GM23338 (cell line): Measurements from ENCODE around the gene CXXC5. TPM values are rescaled to one million over a fixed set of nuclear protein-coding genes. Genes with fewer than 3 reads are reported as not detected.

Experiments
- ATAC-seq: fragments of 200-7000 bp; cut with Tn5 transposase; 3 replicates; pipeline ENCODE4 v1.9.1; 2020
- DNase-seq: peaks from one replicate; pipeline ENCODE4 v3.0.0-alpha.2; 2015; ENCODE audit warnings: low spot score
- H2AFZ ChIP-seq: fragments of 200-600 bp; sonication (generic); 2 replicates; pipeline ENCODE4 v1.8.0; 2016; ENCODE audit warnings: antibody characterized with exemption, mild to moderate bottlenecking, moderate library complexity
- H3F3A ChIP-seq: fragments of 200-600 bp; sonication (generic); replicated peaks from 2 replicates; pipeline ENCODE4 v1.8.0; 2017; ENCODE audit warnings: antibody characterized with exemption, mixed run types, low read depth
- H3K27ac ChIP-seq: fragments of 200-600 bp; sonication (generic); 2 replicates; pipeline ENCODE4 v1.6.1; 2016; ENCODE audit warnings: low read depth
- H3K27me3 ChIP-seq: fragments of 200-600 bp; sonication (generic); 2 replicates; pipeline ENCODE4 v1.8.0; 2016; ENCODE audit warnings: mild to moderate bottlenecking, mixed run types, moderate library complexity; ENCODE audit not compliant: insufficient read depth
- H3K36me3 ChIP-seq: fragments of 200-600 bp; sonication (generic); 2 replicates; pipeline ENCODE4 v1.8.0; 2016; ENCODE audit warnings: mild to moderate bottlenecking; ENCODE audit not compliant: insufficient read depth
- H3K4me1 ChIP-seq: fragments of 200-600 bp; sonication (generic); 2 replicates; pipeline ENCODE4 v1.8.0; 2016; ENCODE audit warnings: mild to moderate bottlenecking, moderate library complexity; ENCODE audit not compliant: insufficient read depth
- H3K4me2 ChIP-seq: fragments of 200-600 bp; sonication (generic); 2 replicates; pipeline ENCODE4 v1.7.1; 2017; ENCODE audit warnings: mixed run types
- H3K4me3 ChIP-seq: fragments of 200-600 bp; sonication (generic); 2 replicates; pipeline ENCODE4 v1.6.1; 2016; ENCODE audit warnings: mixed run types
- H3K79me2 ChIP-seq: fragments of 200-600 bp; sonication (generic); replicated peaks from 2 replicates; pipeline ENCODE4 v1.8.0; 2017; ENCODE audit warnings: mild to moderate bottlenecking; ENCODE audit not compliant: insufficient read depth
- H3K9me2 ChIP-seq: fragments of 200-600 bp; sonication (generic); 2 replicates; pipeline ENCODE4 v1.8.0; 2017; ENCODE audit not compliant: insufficient read depth
- H4K20me1 ChIP-seq: fragments of 200-600 bp; sonication (generic); replicated peaks from 2 replicates; pipeline ENCODE4 v1.8.0; 2017; ENCODE audit warnings: mild to moderate bottlenecking; ENCODE audit not compliant: insufficient read depth
- H3K27ac Mint-ChIP-seq: 2 replicates; pipeline ENCODE4 v1.8.0; 2020; ENCODE audit warnings: inconsistent platforms, mild to moderate bottlenecking, moderate library complexity, mixed read lengths
- H3K27me3 Mint-ChIP-seq: 3 replicates; pipeline ENCODE4 v1.8.0; 2022; ENCODE audit warnings: low read depth, mild to moderate bottlenecking, moderate library complexity, mixed read lengths, inconsistent platforms; ENCODE audit not compliant: insufficient read depth, poor library complexity
- H3K36me3 Mint-ChIP-seq: 3 replicates; pipeline ENCODE4 v1.8.0; 2021; ENCODE audit warnings: low read depth, mild to moderate bottlenecking, inconsistent platforms, moderate library complexity, mixed read lengths
- H3K4me1 Mint-ChIP-seq: 3 replicates; pipeline ENCODE4 v1.8.0; 2020; ENCODE audit warnings: mild to moderate bottlenecking, inconsistent platforms, mixed read lengths
- H3K4me3 Mint-ChIP-seq: 3 replicates; pipeline ENCODE4 v1.8.0; 2021; ENCODE audit warnings: moderate library complexity, mild to moderate bottlenecking, inconsistent platforms, mixed read lengths
- H3K9me3 Mint-ChIP-seq: 3 replicates; pipeline ENCODE4 v1.8.0; 2020; ENCODE audit warnings: moderate library complexity, mild to moderate bottlenecking, inconsistent platforms, mixed read lengths
- ETS1 ChIP-seq: IDR thresholded peaks from 2 replicates; pipeline ENCODE4 v1.6.1; 2016; ENCODE audit warnings: antibody characterized with exemption
- EZH2 ChIP-seq: fragments of 200-600 bp; sonication (generic); IDR thresholded peaks from one replicate; pipeline ENCODE4 v1.8.0; 2017; ENCODE audit warnings: antibody characterized with exemption, mild to moderate bottlenecking, low read depth; ENCODE audit not compliant: unreplicated experiment
- NANOG ChIP-seq: IDR thresholded peaks from 2 replicates; pipeline ENCODE4 v1.6.1; 2016; ENCODE audit warnings: antibody characterized with exemption, borderline replicate concordance
- POLR2AphosphoS5 ChIP-seq: IDR thresholded peaks from 2 replicates; pipeline ENCODE4 v1.6.1; 2016; ENCODE audit warnings: antibody characterized with exemption, low read depth
- ZNF462 ChIP-seq: fragments of 250-450 bp; sonication (Bioruptor Pico); IDR thresholded peaks from 2 replicates; pipeline ENCODE4 v1.5.0; 2020; ENCODE audit warnings: mild to moderate bottlenecking, moderate library complexity
- polyA plus RNA-seq: library from polyadenylated mRNA; unstranded; fragments of >200 nt; fragmentation: Nextera tagmentation; extraction: Ambion mirVana; gene quantifications from 2 replicates; pipeline ENCODE4 v1.2.1, GENCODE V29; 2016
- total RNA-seq: library from RNA; depleted of rRNA; stranded (reverse); fragments of >200 nt; shearing (Covaris generic); gene quantifications from 2 replicates; pipeline ENCODE4 v1.2.3, GENCODE V29; 2014

The CXXC5 gene
- total and polyA plus RNA-seq, 2 experiments from 2014 or later: 63.3 to 111 TPM

GRCh38 chr5:139660923-139661814, 13.0 kb downstream of the CXXC5 start:
- Histone ChIP-seq H4K20me1 (peaks cover 81% of the 10 kb centered on the region), H3K9me2 (no peaks in the 10 kb centered on the region), H2AFZ (no peak overlapping the region), H3K36me3 (no peaks in the 10 kb centered on the region), H3K79me2 (peaks cover 97% of the 10 kb centered on the region), H3K4me1 (peaks cover 43% of the 10 kb centered on the region), H3K27ac (no peak overlapping the region), H3F3A (peaks cover 5% of the 10 kb centered on the region; the same call in 1 of the 2 replicates), H3K27me3 (no peaks in the 10 kb centered on the region), H3K4me2 (no peak overlapping the region), H3K4me3 (no peak overlapping the region)
- H3K27me3 Mint-ChIP-seq: peaks cover 25% of the 10 kb centered on the region
- no peaks in the 10 kb centered on the region for H3K36me3 Mint-ChIP-seq
- peak; percentile 12 for ATAC-seq
- TF ChIP-seq POLR2AphosphoS5 (0 out of 2 replicates have a peak, but pooled peaks have one; percentile 4), ETS1 (no peak), NANOG (no peak), ZNF462 (CRISPR knock-in tag) (no peak), EZH2 (no peak)
- peak; percentile 44 for DNase-seq
- H3K27ac Mint-ChIP-seq: peak overlapping the region; percentile 86; the same call in 1 of the 2 replicates
- no peaks in the 10 kb centered on the region for H3K9me3 Mint-ChIP-seq
- H3K4me1 Mint-ChIP-seq: peaks cover 74% of the 10 kb centered on the region
- no peak overlapping the region; the same call in 2 of the 3 replicates for H3K4me3 Mint-ChIP-seq
